Vagina (tissue), 2 donors: Measurements from ENCODE around the gene GPAT3.

Experiments used
- CTCF ChIP-seq, 3 experiments: fragments of 450-650 bp in 2 of 3; fragments of 200-600 bp in 1 of 3; sonication (generic) in 1 of 3; IDR thresholded peaks; one replicate each; pipeline ENCODE4 v1.5.1; 2017 to 2019; ENCODE audit warnings: antibody characterized with exemption in 3 of 3, mild to moderate bottlenecking in 2 of 3, moderate library complexity in 2 of 3
- POLR2A ChIP-seq, 2 donors: fragments of 450-650 bp; IDR thresholded peaks; one replicate each; pipeline ENCODE4 v1.6.1; 2017; ENCODE audit warnings: antibody characterized with exemption in 2 of 2, mild to moderate bottlenecking in 2 of 2, moderate library complexity in 2 of 2
- POLR2AphosphoS5 ChIP-seq, 2 donors: sonication (generic); formaldehyde crosslinking; IDR thresholded peaks; one replicate each; pipeline ENCODE4 v1.9.0; 2017; ENCODE audit warnings: antibody characterized with exemption in 2 of 2, mild to moderate bottlenecking in 2 of 2, low read depth in 1 of 2; ENCODE audit not compliant: insufficient read depth in 1 of 2

- TF ChIP-seq POLR2AphosphoS5 (IDR thresholded peaks at IDR 0.05; ENCODE audit: insufficient read depth in 1 of 2, low read depth in 1 of 2): no peak
- no peak for TF ChIP-seq CTCF (IDR thresholded peaks at IDR 0.05)
- TF ChIP-seq POLR2A (IDR thresholded peaks at IDR 0.05): no peak
Measured at GRCh38 chr4:83489711-83490326, 46.1 kb upstream of the GPAT3 start.
